H1 (cell line): ENCODE data around the gene WNT9A. TPM values are rescaled to one million over a fixed set of nuclear protein-coding genes. Genes with fewer than 3 reads are reported as not detected.

Experiments
- BRCA1 ChIP-seq: IDR thresholded peaks from 2 replicates; pipeline ENCODE4 v1.6.1; 2012; ENCODE audit warnings: low read depth, low read length, improper control_type of control experiment
- GTF2F1 ChIP-seq: IDR thresholded peaks from 2 replicates; pipeline ENCODE4 v1.6.1; 2012; ENCODE audit warnings: low read depth, low read length, improper control_type of control experiment, borderline replicate concordance
- SP1 ChIP-seq: IDR thresholded peaks from 2 replicates; pipeline ENCODE4 v1.6.1; 2011; ENCODE audit warnings: low read depth, low read length
- polyA plus RNA-seq, 7 experiments: library from polyadenylated mRNA; depleted of rRNA in 3 of 7; stranded (reverse) in 5 of 7; unstranded in 2 of 7; fragments of >200 nt in 5 of 7; fragments of 200-250 nt in 2 of 7; gene quantifications; 1 replicate in 5 of 7; 2 replicates in 1 of 7; 4 replicates in 1 of 7; pipeline versions ENCODE4 v1.2.1 to v1.2.3, GENCODE V29; 2011 to 2013; ENCODE audit warnings: missing spikeins in 2 of 7, mixed read lengths in 2 of 7
- total RNA-seq: library from RNA; stranded (reverse); fragmentation: NEBNext Ultra II Directional; extraction: Animal tissue kit (Norgen Biotek cat#: 25700); gene quantifications from 2 replicates; pipeline ENCODE4 v1.2.1, GENCODE V29; 2021

Gene WNT9A
- total and polyA plus RNA-seq, 2 of the 8 experiments (the other 6 are each of a cell fraction or from before 2014, with no cell fraction given): 1.1 to 1.5 TPM

DNA sequence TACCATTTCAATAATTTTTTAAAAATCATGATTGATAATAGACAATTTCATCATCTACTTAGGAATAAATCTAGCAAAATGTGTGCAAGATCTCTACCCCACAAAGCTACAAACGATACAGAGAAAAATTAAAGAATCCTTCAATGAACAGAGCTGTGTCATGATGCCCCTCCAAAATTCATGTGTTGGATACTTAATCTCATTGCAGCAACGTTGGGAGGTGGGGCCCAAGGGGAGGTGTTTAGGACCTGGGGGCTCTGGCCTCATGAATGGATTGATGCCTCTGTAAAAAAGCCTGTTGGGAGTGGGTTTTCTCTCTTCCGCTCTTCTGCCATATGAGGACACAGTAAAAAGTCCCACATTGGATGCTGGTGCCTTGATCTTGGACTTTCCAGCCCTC is 77.4 kb downstream of the WNT9A start (continued):
- TF ChIP-seq SP1: no peak
- no peak for TF ChIP-seq BRCA1
- no peak for TF ChIP-seq GTF2F1
